Endometrial microvascular endothelial cells (primary cell): ENCODE data around the gene SH2D5. TPM values are rescaled to one million over a fixed set of nuclear protein-coding genes. Genes with fewer than 3 reads are reported as not detected.

ENCODE experiments used
- in situ Hi-C: cut with HindIII; loops from 2 replicates; pipeline ENCODE4 v1.10.0; 2017; ENCODE audit warnings: low sequenced_read_pairs, low pct_unique_long_range_greater_than_20kb; ENCODE audit errors: inconsistent ontology term
- total RNA-seq: library from RNA; depleted of rRNA; stranded (reverse); fragments of >200 nt; gene quantifications from one replicate; pipeline ENCODE4 v1.2.3, GENCODE V29; 2015; ENCODE audit errors: inconsistent ontology term

SH2D5 gene
- 1.5 TPM for total RNA-seq

- in situ Hi-C loops, result no loop called here
These were observed at the start of gene SH2D5 for GRCh38 chr1:20732588-20733359. Gene SH2D5 (minus strand): TSS chr1:20732703. CDS start chr1:20728044, 4,659 bp downstream.

- in situ Hi-C loops, result no loop called here
These were observed 43.2 kb upstream of the SH2D5 start for GRCh38 chr1:20775700-20776099.

- in situ Hi-C loops, result no loop called here
These were observed 39.3 kb upstream of the SH2D5 start for GRCh38 chr1:20771780-20772179.

GRCh38 chr1:20770314-20771087, 38.0 kb upstream of the SH2D5 start:
- in situ Hi-C loops, result no loop called here

GRCh38 chr1:20767271-20767670, 34.8 kb upstream of the SH2D5 start:
- in situ Hi-C loops, result no loop called here

- in situ Hi-C loops, result no loop called here
These were observed 30.9 kb upstream of the SH2D5 start for GRCh38 chr1:20763417-20763816.

- in situ Hi-C loops, result no loop called here
These were observed 27.8 kb upstream of the SH2D5 start for GRCh38 chr1:20760322-20760721.

- in situ Hi-C loops, result no loop called here
These were observed 21.1 kb upstream of the SH2D5 start for GRCh38 chr1:20753589-20753988.

GRCh38 chr1:20751462-20751990, 19.0 kb upstream of the SH2D5 start:
- in situ Hi-C loops, result no loop called here

GRCh38 chr1:20742671-20743070, 10.2 kb upstream of the SH2D5 start:
- in situ Hi-C loops, result no loop called here

- in situ Hi-C loops, result no loop called here
These were observed 8.3 kb upstream of the SH2D5 start for GRCh38 chr1:20740781-20741180.

- in situ Hi-C loops, result no loop called here
These were observed 6.7 kb upstream of the SH2D5 start for GRCh38 chr1:20739225-20739624.

GRCh38 chr1:20735581-20736111, 3.1 kb upstream of the SH2D5 start:
- in situ Hi-C loops, result no loop called here

GRCh38 chr1:20733360-20733975, 965 bp upstream of the SH2D5 start:
- in situ Hi-C loops, result no loop called here

GRCh38 chr1:20732071-20732587, 374 bp downstream of the SH2D5 start:
- in situ Hi-C loops, result no loop called here

- in situ Hi-C loops, result no loop called here
These were observed 1.2 kb downstream of the SH2D5 start for GRCh38 chr1:20731057-20731991.

GRCh38 chr1:20730690-20731056, 1.8 kb downstream of the SH2D5 start:
- in situ Hi-C loops, result no loop called here

GRCh38 chr1:20729990-20730689, 2.4 kb downstream of the SH2D5 start:
- in situ Hi-C loops, result no loop called here
